ENCODE results near the gene DHX9. TPM values are rescaled to one million over a fixed set of nuclear protein-coding genes. Genes with fewer than 3 reads are reported as not detected.

Gene DHX9
- total and polyA plus RNA-seq, 9 of the 15 experiments (the other 6 are each of a cell fraction or from before 2014, with no cell fraction given): 100 to 409 (median 294) TPM

GRCh38 chr1:182888736-182889531 is 49.8 kb downstream of the DHX9 start (continued):
- TF ChIP-seq RNF219 (CRISPR knock-in tag; IDR thresholded peaks at IDR 0.05): 0 out of 2 replicates have a peak, but pooled peaks have one; percentile 17
- TF ChIP-seq ZNF740 (CRISPR knock-in tag; IDR thresholded peaks at IDR 0.05): no peak
- no peak for TF ChIP-seq ZNF740 (tag; IDR thresholded peaks at IDR 0.05)
- peak; percentile 34; the same call in 1 of the 2 replicates for TF ChIP-seq MYNN (IDR thresholded peaks at IDR 0.05)
- no peak for TF ChIP-seq MYNN (CRISPR knock-in tag; IDR thresholded peaks at IDR 0.05)
- TF ChIP-seq, protein P1, sequence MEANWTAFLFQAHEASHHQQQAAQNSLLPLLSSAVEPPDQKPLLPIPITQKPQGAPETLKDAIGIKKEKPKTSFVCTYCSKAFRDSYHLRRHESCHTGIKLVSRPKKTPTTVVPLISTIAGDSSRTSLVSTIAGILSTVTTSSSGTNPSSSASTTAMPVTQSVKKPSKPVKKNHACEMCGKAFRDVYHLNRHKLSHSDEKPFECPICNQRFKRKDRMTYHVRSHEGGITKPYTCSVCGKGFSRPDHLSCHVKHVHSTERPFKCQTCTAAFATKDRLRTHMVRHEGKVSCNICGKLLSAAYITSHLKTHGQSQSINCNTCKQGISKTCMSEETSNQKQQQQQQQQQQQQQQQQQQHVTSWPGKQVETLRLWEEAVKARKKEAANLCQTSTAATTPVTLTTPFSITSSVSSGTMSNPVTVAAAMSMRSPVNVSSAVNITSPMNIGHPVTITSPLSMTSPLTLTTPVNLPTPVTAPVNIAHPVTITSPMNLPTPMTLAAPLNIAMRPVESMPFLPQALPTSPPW (CRISPR knock-in tag; IDR thresholded peaks at IDR 0.05): no peak
- TF ChIP-seq ZNF431 (CRISPR knock-in tag; IDR thresholded peaks at IDR 0.05): no peak
- no peak for TF ChIP-seq ARNT (IDR thresholded peaks at IDR 0.05)
- no peak for TF ChIP-seq TEAD1 (CRISPR knock-in tag; IDR thresholded peaks at IDR 0.05)
- TF ChIP-seq MYBL2 (IDR thresholded peaks at IDR 0.05; ENCODE audit: low read depth): no peak
- TF ChIP-seq MYBL2 (CRISPR knock-in tag; IDR thresholded peaks at IDR 0.05; ENCODE audit: borderline replicate concordance): no peak
- TF ChIP-seq LEF1 (IDR thresholded peaks at IDR 0.05): no peak
- no peak for TF ChIP-seq TOE1 (IDR thresholded peaks at IDR 0.05; ENCODE audit: borderline replicate concordance)
- TF ChIP-seq TOE1 (CRISPR knock-in tag; IDR thresholded peaks at IDR 0.05; ENCODE audit: borderline replicate concordance, low read depth): no peak
- no peak for TF ChIP-seq ZNF197 (CRISPR knock-in tag; IDR thresholded peaks at IDR 0.05; ENCODE audit: low read depth)
- TF ChIP-seq ZBTB49 (CRISPR knock-in tag; IDR thresholded peaks at IDR 0.05; ENCODE audit: borderline replicate concordance): no peak
- no peak for TF ChIP-seq ZNF778 (CRISPR knock-in tag; IDR thresholded peaks at IDR 0.05)
- no peak for TF ChIP-seq ZNF3 (CRISPR knock-in tag; IDR thresholded peaks at IDR 0.05)
- TF ChIP-seq, protein P2, sequence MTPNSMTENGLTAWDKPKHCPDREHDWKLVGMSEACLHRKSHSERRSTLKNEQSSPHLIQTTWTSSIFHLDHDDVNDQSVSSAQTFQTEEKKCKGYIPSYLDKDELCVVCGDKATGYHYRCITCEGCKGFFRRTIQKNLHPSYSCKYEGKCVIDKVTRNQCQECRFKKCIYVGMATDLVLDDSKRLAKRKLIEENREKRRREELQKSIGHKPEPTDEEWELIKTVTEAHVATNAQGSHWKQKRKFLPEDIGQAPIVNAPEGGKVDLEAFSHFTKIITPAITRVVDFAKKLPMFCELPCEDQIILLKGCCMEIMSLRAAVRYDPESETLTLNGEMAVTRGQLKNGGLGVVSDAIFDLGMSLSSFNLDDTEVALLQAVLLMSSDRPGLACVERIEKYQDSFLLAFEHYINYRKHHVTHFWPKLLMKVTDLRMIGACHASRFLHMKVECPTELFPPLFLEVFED (CRISPR knock-in tag; conservative IDR thresholded peaks at IDR 0.05): 0 out of 2 replicates have a peak, but pooled peaks have one; percentile 23

Data from K562 (cell line).